Keratinocyte (primary cell): ENCODE results near the gene FMNL2. TPM values are rescaled to one million over a fixed set of nuclear protein-coding genes. Genes with fewer than 3 reads are reported as not detected.
A peak's percentile ranks its signal among the peaks of the same experiment; 100 is the strongest.

Experiments
- DNase-seq: peaks from one replicate; pipeline ENCODE4 v3.0.0-alpha.2; 2011; ENCODE audit warnings: low read depth, missing footprints, low spot score
- FAIRE-seq: peaks from 2 replicates; lab custom pipeline; 2011; peaks lifted over from hg19 to GRCh38; lab: Jason Lieb, UNC
- H2AFZ ChIP-seq: 2 replicates; pipeline ENCODE4 v1.6.0; 2012; ENCODE audit warnings: low read length, control low read depth, inconsistent platforms; ENCODE audit not compliant: control insufficient read depth
- H3K27ac ChIP-seq: 2 replicates; pipeline ENCODE4 v1.5.1; 2011; ENCODE audit warnings: low read length; ENCODE audit not compliant: control insufficient read depth, insufficient read depth
- H3K27me3 ChIP-seq: 3 replicates; pipeline ENCODE4 v1.6.0; 2011; ENCODE audit warnings: low read length; ENCODE audit not compliant: control insufficient read depth, insufficient read depth; ENCODE audit errors: extremely low read depth
- H3K36me3 ChIP-seq, 2 experiments: 2 replicates in 1 of 2; 3 replicates in 1 of 2; pipeline ENCODE4 v1.5.1; 2011; ENCODE audit warnings: low read length in 2 of 2, mild to moderate bottlenecking in 1 of 2; ENCODE audit not compliant: control insufficient read depth in 2 of 2, insufficient read depth in 2 of 2; ENCODE audit errors: extremely low read depth in 1 of 2
- H3K4me1 ChIP-seq: 3 replicates; pipeline ENCODE4 v1.5.1; 2011; ENCODE audit warnings: low read length; ENCODE audit not compliant: control insufficient read depth, insufficient read depth; ENCODE audit errors: extremely low read depth
- H3K4me2 ChIP-seq: 3 replicates; pipeline ENCODE4 v1.6.0; 2011; ENCODE audit warnings: low read depth, low read length; ENCODE audit not compliant: control insufficient read depth, insufficient read depth; ENCODE audit errors: extremely low read depth
- H3K4me3 ChIP-seq, 3 experiments: fragments of 200-600 bp in 1 of 3; sonication (generic) in 1 of 3; 2 replicates in 2 of 3; 3 replicates in 1 of 3; pipeline ENCODE4 v1.5.1; 2011 to 2016; ENCODE audit warnings: low read length in 3 of 3, mild to moderate bottlenecking in 3 of 3, control low read depth in 2 of 3, inconsistent platforms in 1 of 3, low read depth in 1 of 3, mixed read lengths in 1 of 3, mixed run types in 1 of 3, moderate library complexity in 1 of 3; ENCODE audit not compliant: control insufficient read depth in 2 of 3, insufficient read depth in 2 of 3; ENCODE audit errors: extremely low read depth in 1 of 3
- H3K79me2 ChIP-seq: 2 replicates; pipeline ENCODE4 v1.6.0; 2012; ENCODE audit warnings: low read length; ENCODE audit not compliant: control insufficient read depth, insufficient read depth
- H3K9ac ChIP-seq: 3 replicates; pipeline ENCODE4 v1.6.0; 2011; ENCODE audit warnings: low read length; ENCODE audit not compliant: control insufficient read depth, insufficient read depth; ENCODE audit errors: extremely low read depth
- H3K9me1 ChIP-seq: 3 replicates; pipeline ENCODE4 v1.6.0; 2011; ENCODE audit warnings: low read length; ENCODE audit not compliant: control insufficient read depth, insufficient read depth; ENCODE audit errors: extremely low read depth
- H3K9me3 ChIP-seq: 2 replicates; pipeline ENCODE4 v1.5.1; 2012; ENCODE audit warnings: low read depth, low read length; ENCODE audit not compliant: control insufficient read depth
- H4K20me1 ChIP-seq: 3 replicates; pipeline ENCODE4 v1.6.0; 2011; ENCODE audit warnings: low read length; ENCODE audit not compliant: control insufficient read depth, insufficient read depth; ENCODE audit errors: extremely low read depth
- CTCF ChIP-seq, 3 experiments: IDR thresholded peaks in 1 of 3; conservative IDR thresholded peaks in 1 of 3; optimal IDR thresholded peaks in 1 of 3; 2 replicates in 2 of 3; 3 replicates in 1 of 3; pipeline versions ENCODE3 to v1.5.1; 2011; ENCODE audit warnings: low read length in 3 of 3, mild to moderate bottlenecking in 3 of 3, moderate library complexity in 2 of 3, control low read depth in 1 of 3, inconsistent platforms in 1 of 3; ENCODE audit not compliant: insufficient read depth in 2 of 3; ENCODE audit errors: extremely low read depth in 1 of 3
- EZH2 ChIP-seq: IDR thresholded peaks from one replicate; pipeline ENCODE4 v1.6.1; 2012; ENCODE audit warnings: inconsistent platforms, mild to moderate bottlenecking, low read length, moderate library complexity
- dilution Hi-C: fragments of 300-500 bp; cut with MboI; formaldehyde crosslinking; loops from one replicate; pipeline ENCODE4 v1.7.0; 2020; ENCODE audit warnings: low sequenced_read_pairs; ENCODE audit not compliant: extremely low pct_ligation_motif_present
- polyA plus RNA-seq, 5 experiments: library from polyadenylated mRNA; depleted of rRNA in 3 of 5; stranded (reverse) in 3 of 5; stranded (forward) in 1 of 5; unstranded in 1 of 5; fragments of >200 nt; gene quantifications; 1 replicate in 1 of 5; 2 replicates in 3 of 5; 3 replicates in 1 of 5; pipeline versions ENCODE4 v1.2.1 to v1.2.3, GENCODE V29; 2011 to 2012; ENCODE audit warnings: missing spikeins in 2 of 5, low read depth in 1 of 5, low replicate concordance in 1 of 5

Gene FMNL2
- polyA plus RNA-seq, 1 donor (not counting 4 experiments of a cell fraction or from before 2014, with no cell fraction given): 62.7 TPM

GRCh38 chr2:152428800-152429582 lies 94.0 kb downstream of the FMNL2 start:
- DNase-seq (no peak), FAIRE-seq (no peak)
- H3K4me3 ChIP-seq: no peak overlapping the region
- H3K9me1 ChIP-seq: peaks cover under 1% of the 10 kb centered on the region
- H3K27me3 ChIP-seq: no peaks in the 10 kb centered on the region
- H3K4me1 ChIP-seq: peaks cover 47% of the 10 kb centered on the region
- H3K4me2 ChIP-seq: no peak overlapping the region
- H3K79me2 ChIP-seq: peaks cover 85% of the 10 kb centered on the region
- no peaks in the 10 kb centered on the region for H3K9me3 ChIP-seq
- TF ChIP-seq EZH2 (no peak), CTCF (optimal IDR thresholded peaks at IDR 0.05 in 1 of 3, IDR thresholded peaks at IDR 0.05 in 1 of 3, conservative IDR thresholded peaks at IDR 0.05 in 1 of 3; ENCODE audit: extremely low read depth in 1 of 3, insufficient read depth in 2 of 3, low read length in 3 of 3) (no peak)
- no peak overlapping the region for H3K9ac ChIP-seq
- H3K27ac ChIP-seq: no peak overlapping the region
- H2AFZ ChIP-seq: no peak overlapping the region
- H4K20me1 ChIP-seq: no peaks in the 10 kb centered on the region
- dilution Hi-C loops: no loop called here
- H3K36me3 ChIP-seq: no peaks in the 10 kb centered on the region

GRCh38 chr2:152430876-152431275 lies 95.9 kb downstream of the FMNL2 start:
- no peak for FAIRE-seq
- H2AFZ ChIP-seq: no peak overlapping the region
- H3K79me2 ChIP-seq: peaks cover 87% of the 10 kb centered on the region
- no peak overlapping the region for H3K9ac ChIP-seq
- dilution Hi-C loops: no loop called here
- H4K20me1 ChIP-seq: no peaks in the 10 kb centered on the region
- peaks cover 51% of the 10 kb centered on the region for H3K4me1 ChIP-seq
- no peak for DNase-seq
- no peaks in the 10 kb centered on the region for H3K9me3 ChIP-seq
- no peaks in the 10 kb centered on the region for H3K36me3 ChIP-seq
- TF ChIP-seq EZH2: no peak
- no peak for TF ChIP-seq CTCF (optimal IDR thresholded peaks at IDR 0.05 in 1 of 3, IDR thresholded peaks at IDR 0.05 in 1 of 3, conservative IDR thresholded peaks at IDR 0.05 in 1 of 3; ENCODE audit: extremely low read depth in 1 of 3, insufficient read depth in 2 of 3, low read length in 3 of 3)
- peak overlapping the region; percentile 86 for H3K27ac ChIP-seq
- peaks cover 2% of the 10 kb centered on the region for H3K9me1 ChIP-seq
- no peak overlapping the region for H3K4me3 ChIP-seq
- no peak overlapping the region for H3K4me2 ChIP-seq
- no peaks in the 10 kb centered on the region for H3K27me3 ChIP-seq
